ENCODE data around the gene TRPC3. TPM values are rescaled to one million over a fixed set of nuclear protein-coding genes. Genes with fewer than 3 reads are reported as not detected.

TRPC3 gene
- total and polyA plus RNA-seq, 2 of the 8 experiments (the other 6 are each of a cell fraction or from before 2014, with no cell fraction given), result 0.37 to 0.41 TPM

DNA sequence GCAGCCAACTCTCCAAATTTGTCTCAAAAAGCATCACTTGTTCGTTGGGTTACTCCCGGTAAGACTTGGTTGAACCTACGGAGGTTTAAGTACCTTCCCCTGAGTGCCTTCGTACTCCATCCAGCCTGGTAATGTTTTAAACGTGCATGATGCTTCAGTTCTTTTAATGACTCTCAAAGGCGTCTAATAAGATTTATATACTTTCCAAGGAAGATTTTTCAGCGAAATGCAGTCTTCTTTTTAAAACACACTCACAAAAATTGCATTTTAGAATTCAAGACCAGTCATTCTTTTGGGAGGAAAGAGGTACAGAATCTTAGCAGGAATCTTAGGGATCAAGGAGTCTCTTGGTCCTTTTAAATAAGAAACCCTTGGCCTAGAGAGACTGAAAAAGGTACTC is 430 bp upstream of the TRPC3 start:
- H3K36me3 ChIP-seq (ENCODE audit: control insufficient read depth in 2 of 4, insufficient read depth in 4 of 4, low read length in 3 of 4), result no peaks in the 10 kb centered on the region
- POLR2A ChIA-PET (ENCODE audit: partially characterized antibody), result no interaction called here
- H3K27ac ChIP-seq (ENCODE audit: low read depth, low read length), result no peak overlapping the region
- no peak overlapping the region for H4K91ac ChIP-seq (replicated peaks; ENCODE audit: insufficient read length, low read length)
- no peak overlapping the region for H3K23ac ChIP-seq (ENCODE audit: insufficient read length)
- H2BK5ac ChIP-seq (ENCODE audit: low read depth, low read length), result no peak overlapping the region
- no peak overlapping the region for H3K4ac ChIP-seq (replicated peaks; ENCODE audit: insufficient read length, low read depth, low read length)
- FAIRE-seq, result no peak
- peak overlapping the region; percentile 2 to 77 (median 46); a peak in 5 of 8 replicates for H3K4me3 ChIP-seq (ENCODE audit: extremely low read depth in 1 of 4, insufficient read depth in 2 of 4, low read depth in 3 of 4, low read length in 4 of 4)
- no peak for DNase-seq (ENCODE audit: low read depth in 1 of 2, low spot score in 2 of 2)
- peaks cover 23 to 58% (median 42%) of the 10 kb centered on the region in 4 experiments for H3K27me3 ChIP-seq (replicated peaks in 1 of 4; ENCODE audit: control insufficient read depth in 3 of 4, extremely low read depth in 1 of 4, insufficient read depth in 3 of 4, low read length in 3 of 4)
- H3K14ac ChIP-seq (ENCODE audit: insufficient read length), result no peak overlapping the region
- no peaks in the 10 kb centered on the region for H4K20me1 ChIP-seq (replicated peaks in 1 of 2; ENCODE audit: control insufficient read depth in 1 of 2, insufficient read depth in 2 of 2, low read length in 2 of 2)
- no peak overlapping the region for H2BK20ac ChIP-seq (ENCODE audit: low read length)
- H3K4me1 ChIP-seq (replicated peaks in 1 of 4; ENCODE audit: control insufficient read depth in 3 of 4, insufficient read depth in 4 of 4, low read length in 3 of 4), result peaks cover 0 to 2% (median 0%) of the 10 kb centered on the region in 4 experiments; a peak in 1 of 7 replicates
- no peak overlapping the region for H3K56ac ChIP-seq (replicated peaks; ENCODE audit: insufficient read length, low read depth, low read length)
- H2AFZ ChIP-seq (ENCODE audit: low read length), result peak overlapping the region; percentile 83
- no peak overlapping the region for H3K9ac ChIP-seq (replicated peaks in 1 of 4; ENCODE audit: extremely low read depth in 1 of 4, low read depth in 3 of 4, low read length in 3 of 4)
- TF ChIP-seq EZH2 (IDR thresholded peaks at IDR 0.05; ENCODE audit: low read depth, low read length, severe bottlenecking), result peak; percentile 4
- no peak for TF ChIP-seq CEBPB (IDR thresholded peaks at IDR 0.05; ENCODE audit: low read depth, low read length)
- peak; percentile 58; the same call in 1 of the 2 replicates for TF ChIP-seq SUZ12 (IDR thresholded peaks at IDR 0.05; ENCODE audit: low read length)
- H2BK12ac ChIP-seq (ENCODE audit: low read depth, low read length), result no peak overlapping the region
- H2AK5ac ChIP-seq (ENCODE audit: low read depth, low read length), result no peak overlapping the region
- H3K4me2 ChIP-seq (ENCODE audit: insufficient read depth in 1 of 2, low read depth in 2 of 2, low read length in 2 of 2), result peak overlapping the region; percentile 51 to 84
- no peak overlapping the region for H2BK15ac ChIP-seq (ENCODE audit: low read length)
- H3K9me3 ChIP-seq (ENCODE audit: insufficient read depth in 2 of 2, low read depth in 1 of 2, low read length in 1 of 2), result no peaks in the 10 kb centered on the region
- CTCF ChIA-PET (ENCODE audit: partially characterized antibody), result no interaction called here
- peaks cover 16% of the 10 kb centered on the region; the same call in 1 of the 2 replicates for H3K23me2 ChIP-seq (ENCODE audit: low read depth, low read length)
- no peaks in the 10 kb centered on the region for H3K79me1 ChIP-seq (ENCODE audit: low read depth, low read length)
- H4K5ac ChIP-seq (ENCODE audit: insufficient read length, low read depth, low read length), result no peak overlapping the region
- no peak overlapping the region for H2BK120ac ChIP-seq (replicated peaks; ENCODE audit: low read depth, low read length)
- 17% methylated on average over 7 of the region's 7 CpGs; no CpG with 5 or more reads in 1 of the 2 experiments for WGBS, 2 experiments (ENCODE audit: extremely low coverage in 1 of 2, insufficient coverage in 1 of 2, insufficient read length in 1 of 2, insufficient replicate concordance in 2 of 2, low coverage in 1 of 2, low lambda C conversion rate in 2 of 2, missing lambda C conversion rate in 1 of 2)
- no peak overlapping the region for H4K8ac ChIP-seq (ENCODE audit: extremely low read depth, insufficient read depth, low read length)
- H3K79me2 ChIP-seq (ENCODE audit: control insufficient read depth in 1 of 2, insufficient read depth in 2 of 2, low read length in 2 of 2), result no peaks in the 10 kb centered on the region
- H3K18ac ChIP-seq (ENCODE audit: extremely low read depth, low read length), result no peak overlapping the region
